ENCODE results near the gene HP. TPM values are rescaled to one million over a fixed set of nuclear protein-coding genes. Genes with fewer than 3 reads are reported as not detected.
"Not testable (repeated sequence)": the region's sequence is repeated elsewhere in the genome, so short reads cannot be mapped to it uniquely, and the experiment has no call there.

Gene HP
- total RNA-seq, 1 donor from 2014 or later, result not detected

DNA sequence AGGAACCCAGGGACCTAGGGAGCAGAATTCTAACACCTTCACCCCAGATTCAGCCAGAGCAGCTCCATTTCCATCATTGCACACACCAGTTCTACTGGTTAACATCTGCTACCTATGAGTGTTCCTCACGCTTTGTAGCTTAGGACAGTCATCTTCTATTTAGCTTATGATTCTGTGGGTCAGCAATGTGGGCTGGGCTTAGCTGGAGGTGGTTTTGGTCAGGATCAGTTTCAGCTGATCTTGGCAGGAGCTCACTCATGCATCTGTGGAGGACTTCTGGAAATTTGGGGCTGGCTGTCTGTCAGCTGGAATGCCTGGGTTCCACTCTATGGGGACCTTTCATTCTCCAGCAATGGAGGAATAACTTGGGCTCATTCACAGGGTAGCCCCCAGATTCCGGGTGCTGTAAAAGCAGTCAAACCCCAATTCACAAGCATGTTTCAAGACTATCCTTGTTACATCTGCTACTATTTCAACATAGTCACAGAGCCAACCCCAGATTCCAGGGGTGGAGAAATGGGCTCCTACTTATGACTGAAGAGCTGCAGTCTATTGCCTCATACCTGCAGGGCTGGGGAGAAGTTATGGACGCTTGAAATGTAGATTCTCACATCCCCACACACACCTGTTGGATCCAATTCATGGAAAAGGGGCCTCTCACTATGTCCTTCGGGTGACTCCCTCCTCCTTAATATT lies 3.4 kb upstream of the HP start:
- Mint-ChIP-seq H3K27ac (no peak overlapping the region), H3K4me3 (no peak overlapping the region), H3K9me3 (peaks cover 10% of the 10 kb centered on the region), H3K36me3 (ENCODE audit: low read depth) (peaks cover 6% of the 10 kb centered on the region), H3K27me3 (no peaks in the 10 kb centered on the region), H3K4me1 (no peaks in the 10 kb centered on the region)
- no peak for DNase-seq
- no peak for ATAC-seq (ENCODE audit: low read depth)
- ChIA-PET POLR2A (no interaction called here), CTCF (no interaction called here)
- TF ChIP-seq, protein P1, sequence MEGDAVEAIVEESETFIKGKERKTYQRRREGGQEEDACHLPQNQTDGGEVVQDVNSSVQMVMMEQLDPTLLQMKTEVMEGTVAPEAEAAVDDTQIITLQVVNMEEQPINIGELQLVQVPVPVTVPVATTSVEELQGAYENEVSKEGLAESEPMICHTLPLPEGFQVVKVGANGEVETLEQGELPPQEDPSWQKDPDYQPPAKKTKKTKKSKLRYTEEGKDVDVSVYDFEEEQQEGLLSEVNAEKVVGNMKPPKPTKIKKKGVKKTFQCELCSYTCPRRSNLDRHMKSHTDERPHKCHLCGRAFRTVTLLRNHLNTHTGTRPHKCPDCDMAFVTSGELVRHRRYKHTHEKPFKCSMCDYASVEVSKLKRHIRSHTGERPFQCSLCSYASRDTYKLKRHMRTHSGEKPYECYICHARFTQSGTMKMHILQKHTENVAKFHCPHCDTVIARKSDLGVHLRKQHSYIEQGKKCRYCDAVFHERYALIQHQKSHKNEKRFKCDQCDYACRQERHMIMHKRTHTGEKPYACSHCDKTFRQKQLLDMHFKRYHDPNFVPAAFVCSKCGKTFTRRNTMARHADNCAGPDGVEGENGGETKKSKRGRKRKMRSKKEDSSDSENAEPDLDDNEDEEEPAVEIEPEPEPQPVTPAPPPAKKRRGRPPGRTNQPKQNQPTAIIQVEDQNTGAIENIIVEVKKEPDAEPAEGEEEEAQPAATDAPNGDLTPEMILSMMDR (IDR thresholded peaks at IDR 0.05), result no peak
- intact Hi-C loops (cut with micrococcal nuclease), result no loop called here

DNA sequence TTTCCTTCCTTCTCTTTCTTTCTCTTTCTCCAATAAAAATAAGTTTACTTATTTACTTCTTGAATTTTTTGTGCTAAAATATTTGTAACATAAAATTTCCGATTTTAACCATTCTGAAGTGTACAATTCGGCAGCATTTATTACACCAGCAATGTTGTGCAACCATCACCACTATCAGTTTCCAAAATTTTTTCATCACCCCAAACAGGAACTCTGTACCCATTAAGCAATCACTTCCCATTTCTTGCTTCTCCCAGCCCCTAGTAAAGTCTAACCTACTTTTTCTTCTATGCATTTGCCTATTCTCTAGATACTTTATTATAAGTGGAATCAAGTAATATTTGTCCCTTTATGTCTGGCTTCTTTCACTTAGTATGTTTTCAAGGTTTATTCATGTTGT lies 2.5 kb upstream of the HP start:
- ATAC-seq (ENCODE audit: low read depth) (no peak), DNase-seq (no peak)
- no peaks in the 10 kb centered on the region for H3K4me1 Mint-ChIP-seq
- no peak overlapping the region for H3K27ac Mint-ChIP-seq
- POLR2A ChIA-PET, result no interaction called here
- H3K9me3 Mint-ChIP-seq, result peaks cover 10% of the 10 kb centered on the region
- no peaks in the 10 kb centered on the region for H3K27me3 Mint-ChIP-seq
- H3K36me3 Mint-ChIP-seq (ENCODE audit: low read depth), result peaks cover 6% of the 10 kb centered on the region
- H3K4me3 Mint-ChIP-seq, result no peak overlapping the region
- CTCF ChIA-PET, result interaction anchor here (0.6 kb wide), 1 partner anchor 59 kb away, joined by 3 read pairs; no protein-coding TSS in a partner anchor
- intact Hi-C loops (cut with micrococcal nuclease), result no loop called here
- TF ChIP-seq, protein P1 (IDR thresholded peaks at IDR 0.05), result no peak

DNA sequence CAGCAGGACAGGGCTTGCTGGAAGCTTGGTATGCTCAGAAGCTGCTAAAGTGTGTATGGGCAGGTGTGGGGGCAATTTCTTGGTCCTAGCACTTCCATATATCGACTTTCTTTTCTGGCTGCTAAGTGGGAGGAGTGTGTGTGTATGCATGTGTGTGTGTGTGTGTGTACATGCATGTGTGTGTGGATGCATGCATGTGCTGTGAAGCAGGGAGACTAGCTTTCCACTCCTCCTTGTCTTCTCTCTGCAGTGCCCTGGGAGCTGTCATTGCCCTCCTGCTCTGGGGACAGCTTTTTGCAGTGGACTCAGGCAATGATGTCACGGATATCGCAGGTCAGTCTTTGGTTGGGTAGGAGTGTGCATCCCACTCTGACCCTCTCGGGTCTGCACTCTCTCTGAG lies 1.6 kb downstream of the HP start:
- no peaks in the 10 kb centered on the region for H3K27me3 Mint-ChIP-seq
- no peaks in the 10 kb centered on the region for H3K9me3 Mint-ChIP-seq
- H3K4me1 Mint-ChIP-seq, result no peaks in the 10 kb centered on the region
- no peaks in the 10 kb centered on the region for H3K36me3 Mint-ChIP-seq (ENCODE audit: low read depth)
- TF ChIP-seq, protein P1 (IDR thresholded peaks at IDR 0.05), result no peak
- intact Hi-C loops (cut with micrococcal nuclease), result no loop called here
- no peak overlapping the region for H3K27ac Mint-ChIP-seq
- ChIA-PET POLR2A (no interaction called here), CTCF (no interaction called here)
- no peak overlapping the region for H3K4me3 Mint-ChIP-seq
- DNase-seq, result no peak
- ATAC-seq (ENCODE audit: low read depth), result no peak

DNA sequence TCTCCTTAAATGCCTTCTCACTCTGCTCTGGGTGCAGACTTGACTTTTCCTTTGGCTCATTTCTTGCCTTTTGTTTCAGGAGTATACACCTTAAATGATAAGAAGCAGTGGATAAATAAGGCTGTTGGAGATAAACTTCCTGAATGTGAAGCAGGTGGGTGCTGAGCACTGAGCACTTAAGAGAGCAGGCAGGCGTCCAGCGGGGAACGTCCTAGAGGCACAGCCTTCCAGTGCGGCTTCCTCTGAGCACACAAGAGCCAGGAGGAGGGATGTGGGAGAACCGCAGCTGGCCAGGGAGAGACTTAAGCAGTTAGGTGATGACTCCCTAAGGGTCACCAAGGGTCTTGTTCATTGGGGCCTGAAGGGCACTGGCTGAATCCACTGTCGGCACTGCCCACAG lies 3.0 kb downstream of the HP start:
- H3K4me1 Mint-ChIP-seq; POLR2A ChIA-PET; H3K27me3 Mint-ChIP-seq; H3K27ac Mint-ChIP-seq; DNase-seq; CTCF ChIA-PET; ATAC-seq (ENCODE audit: low read depth); H3K36me3 Mint-ChIP-seq (ENCODE audit: low read depth); H3K9me3 Mint-ChIP-seq; intact Hi-C loops (cut with micrococcal nuclease); H3K4me3 Mint-ChIP-seq: not testable (repeated sequence)

DNA sequence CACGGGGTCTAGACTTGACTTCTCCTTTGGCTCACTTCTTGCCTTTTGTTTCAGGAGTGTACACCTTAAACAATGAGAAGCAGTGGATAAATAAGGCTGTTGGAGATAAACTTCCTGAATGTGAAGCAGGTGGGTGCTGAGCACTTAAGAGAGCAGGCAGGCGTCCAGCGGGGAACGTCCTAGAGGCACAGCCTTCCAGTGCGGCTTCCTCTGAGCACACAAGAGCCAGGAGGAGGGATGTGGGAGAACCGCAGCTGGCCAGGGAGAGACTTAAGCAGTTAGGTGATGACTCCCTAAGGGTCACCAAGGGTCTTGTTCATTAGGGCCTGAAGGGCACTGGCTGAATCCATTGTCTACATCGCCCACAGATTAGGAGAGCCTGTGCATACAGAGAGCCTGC lies 4.8 kb downstream of the HP start:
- H3K9me3 Mint-ChIP-seq; H3K27ac Mint-ChIP-seq; H3K36me3 Mint-ChIP-seq (ENCODE audit: low read depth); intact Hi-C loops (cut with micrococcal nuclease); CTCF ChIA-PET; H3K27me3 Mint-ChIP-seq; DNase-seq; H3K4me1 Mint-ChIP-seq; ATAC-seq (ENCODE audit: low read depth); H3K4me3 Mint-ChIP-seq; POLR2A ChIA-PET: not testable (repeated sequence)

DNA sequence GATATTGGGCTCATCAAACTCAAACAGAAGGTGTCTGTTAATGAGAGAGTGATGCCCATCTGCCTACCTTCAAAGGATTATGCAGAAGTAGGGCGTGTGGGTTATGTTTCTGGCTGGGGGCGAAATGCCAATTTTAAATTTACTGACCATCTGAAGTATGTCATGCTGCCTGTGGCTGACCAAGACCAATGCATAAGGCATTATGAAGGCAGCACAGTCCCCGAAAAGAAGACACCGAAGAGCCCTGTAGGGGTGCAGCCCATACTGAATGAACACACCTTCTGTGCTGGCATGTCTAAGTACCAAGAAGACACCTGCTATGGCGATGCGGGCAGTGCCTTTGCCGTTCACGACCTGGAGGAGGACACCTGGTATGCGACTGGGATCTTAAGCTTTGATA lies 6.1 kb downstream of the HP start:
- H3K27ac Mint-ChIP-seq, result no peak overlapping the region
- no peak overlapping the region for H3K4me3 Mint-ChIP-seq
- H3K36me3 Mint-ChIP-seq (ENCODE audit: low read depth), result peaks cover 2% of the 10 kb centered on the region
- H3K27me3 Mint-ChIP-seq, result no peaks in the 10 kb centered on the region
- intact Hi-C loops (cut with micrococcal nuclease), result no loop called here
- ChIA-PET POLR2A (no interaction called here), CTCF (no interaction called here)
- no peaks in the 10 kb centered on the region for H3K4me1 Mint-ChIP-seq
- TF ChIP-seq, protein P1 (IDR thresholded peaks at IDR 0.05), result no peak
- no peaks in the 10 kb centered on the region for H3K9me3 Mint-ChIP-seq
- ATAC-seq (ENCODE audit: low read depth) (no peak), DNase-seq (no peak)

Data from activated B cell treated with CpG ODN at 0.5 μM for 24 hours (primary cell).